ENCODE results near the gene NCDN.

GRCh38 chr1:35557611-35558373 is at the start of gene NCDN:
- TF ChIP-seq CTCF (conservative IDR thresholded peaks at IDR 0.05 in 1 of 2, IDR thresholded peaks at IDR 0.05 in 1 of 2; ENCODE audit: extremely low read depth in 1 of 2, insufficient read depth in 1 of 2, low read depth in 1 of 2, low read length in 2 of 2) (no peak), EZH2 (IDR thresholded peaks at IDR 0.05; ENCODE audit: borderline replicate concordance, low read length) (no peak)
